Hepatocyte (in vitro differentiated cells): Measurements from ENCODE around the gene PHACTR2.

Source experiments
- CTCF ChIP-seq: fragments of 200-600 bp; sonication (generic); IDR thresholded peaks from 2 replicates; pipeline ENCODE4 v1.5.1; 2016; ENCODE audit warnings: antibody characterized with exemption, mild to moderate bottlenecking; ENCODE audit not compliant: poor library complexity
- EZH2 ChIP-seq: fragments of 200-600 bp; sonication (generic); IDR thresholded peaks from 2 replicates; pipeline ENCODE4 v1.6.1; 2016; ENCODE audit warnings: antibody characterized with exemption, mild to moderate bottlenecking, borderline replicate concordance

- no peak for TF ChIP-seq EZH2
- TF ChIP-seq CTCF = no peak
These were observed 10.9 kb downstream of the PHACTR2 start for GRCh38 chr6:143688681-143689080.
